HUES6 (cell line): ENCODE data around the gene GPR137.
A peak's percentile ranks its signal among the peaks of the same experiment; 100 is the strongest.
"Not testable (repeated sequence)": the region's sequence is repeated elsewhere in the genome, so short reads cannot be mapped to it uniquely, and the experiment has no call there.

Experiments used
- H3K27ac ChIP-seq: 2 replicates; pipeline ENCODE4 v1.7.0; 2013; ENCODE audit warnings: low read depth, mild to moderate bottlenecking, low read length, inconsistent platforms
- H3K27me3 ChIP-seq: 2 replicates; pipeline ENCODE4 v1.6.1; 2013; ENCODE audit warnings: low read length; ENCODE audit not compliant: control insufficient read depth, insufficient read depth
- H3K36me3 ChIP-seq: 2 replicates; pipeline ENCODE4 v1.6.1; 2013; ENCODE audit warnings: low read length; ENCODE audit not compliant: control insufficient read depth, insufficient read depth
- H3K4me1 ChIP-seq: 2 replicates; pipeline ENCODE4 v1.6.1; 2013; ENCODE audit warnings: low read length; ENCODE audit not compliant: control insufficient read depth, insufficient read depth
- H3K4me3 ChIP-seq: 2 replicates; pipeline ENCODE4 v1.5.1; 2013; ENCODE audit warnings: low read depth, low read length
- H3K9ac ChIP-seq: one replicate; pipeline ENCODE4 v1.6.1; 2013; ENCODE audit warnings: mild to moderate bottlenecking, low read length
- H3K9me3 ChIP-seq: 2 replicates; pipeline ENCODE4 v1.6.1; 2013; ENCODE audit warnings: low read depth, low read length; ENCODE audit not compliant: control insufficient read depth, insufficient read depth

The GPR137 gene

DNA sequence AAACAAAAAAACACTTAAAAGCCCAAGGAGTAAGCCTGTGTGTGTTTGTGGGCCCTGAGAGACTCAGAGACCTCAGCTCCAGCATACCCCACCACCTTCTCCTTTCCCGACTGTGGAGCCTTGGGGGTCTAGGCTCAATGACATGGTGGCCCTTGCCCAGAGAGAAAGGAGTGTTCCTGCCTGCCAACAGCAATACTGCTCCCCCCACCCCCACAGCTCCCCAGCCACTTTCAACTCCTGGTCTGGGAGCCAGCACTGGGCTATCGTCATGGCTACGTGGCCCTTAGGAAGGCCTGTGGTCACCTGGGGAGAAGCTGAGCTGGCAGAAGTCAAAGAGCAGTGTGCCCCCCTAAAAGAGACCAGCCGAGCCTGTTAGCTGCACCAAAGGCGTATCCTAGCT is 41.5 kb upstream of the GPR137 start:
- Histone ChIP-seq H3K4me1 (peaks cover 39% of the 10 kb centered on the region), H3K36me3 (peaks cover 19% of the 10 kb centered on the region), H3K9me3 (no peaks in the 10 kb centered on the region), H3K4me3 (no peak overlapping the region), H3K9ac (no peak overlapping the region), H3K27me3 (no peaks in the 10 kb centered on the region), H3K27ac (no peak overlapping the region)

DNA sequence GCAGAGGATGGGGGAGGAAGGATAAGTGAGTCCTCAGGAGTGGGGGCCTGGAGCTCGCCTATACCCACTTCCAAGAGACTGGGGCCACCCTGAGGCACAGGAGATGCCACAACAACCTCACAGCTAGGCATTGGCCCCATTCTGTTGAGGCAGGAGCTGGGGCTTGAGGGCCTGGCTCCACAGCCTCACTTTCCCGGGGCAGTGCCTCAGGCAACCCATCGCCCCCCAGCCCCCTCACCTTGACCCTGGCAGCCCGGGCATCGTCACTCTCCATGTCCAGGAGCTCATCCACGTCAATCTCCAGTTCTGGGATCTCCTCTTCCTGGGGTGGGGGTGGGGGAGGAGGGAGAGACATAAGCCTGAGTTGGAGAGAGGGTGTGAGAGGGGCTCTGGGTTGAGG is 40.7 kb upstream of the GPR137 start:
- H3K4me1 ChIP-seq, result peaks cover 44% of the 10 kb centered on the region
- H3K27me3 ChIP-seq, result no peaks in the 10 kb centered on the region
- H3K27ac ChIP-seq, result no peak overlapping the region; the same call in 1 of the 2 replicates
- no peaks in the 10 kb centered on the region for H3K9me3 ChIP-seq
- H3K4me3 ChIP-seq, result peak overlapping the region; percentile 81
- H3K9ac ChIP-seq, result no peak overlapping the region
- H3K36me3 ChIP-seq, result peaks cover 19% of the 10 kb centered on the region

GRCh38 chr11:64245401-64245796 is 40.2 kb upstream of the GPR137 start:
- Histone ChIP-seq H3K9ac (peak overlapping the region; percentile 84), H3K9me3 (no peaks in the 10 kb centered on the region), H3K27me3 (no peaks in the 10 kb centered on the region), H3K27ac (no peak overlapping the region; the same call in 1 of the 2 replicates), H3K4me1 (peaks cover 44% of the 10 kb centered on the region), H3K4me3 (peak overlapping the region; percentile 81), H3K36me3 (peaks cover 19% of the 10 kb centered on the region)

DNA sequence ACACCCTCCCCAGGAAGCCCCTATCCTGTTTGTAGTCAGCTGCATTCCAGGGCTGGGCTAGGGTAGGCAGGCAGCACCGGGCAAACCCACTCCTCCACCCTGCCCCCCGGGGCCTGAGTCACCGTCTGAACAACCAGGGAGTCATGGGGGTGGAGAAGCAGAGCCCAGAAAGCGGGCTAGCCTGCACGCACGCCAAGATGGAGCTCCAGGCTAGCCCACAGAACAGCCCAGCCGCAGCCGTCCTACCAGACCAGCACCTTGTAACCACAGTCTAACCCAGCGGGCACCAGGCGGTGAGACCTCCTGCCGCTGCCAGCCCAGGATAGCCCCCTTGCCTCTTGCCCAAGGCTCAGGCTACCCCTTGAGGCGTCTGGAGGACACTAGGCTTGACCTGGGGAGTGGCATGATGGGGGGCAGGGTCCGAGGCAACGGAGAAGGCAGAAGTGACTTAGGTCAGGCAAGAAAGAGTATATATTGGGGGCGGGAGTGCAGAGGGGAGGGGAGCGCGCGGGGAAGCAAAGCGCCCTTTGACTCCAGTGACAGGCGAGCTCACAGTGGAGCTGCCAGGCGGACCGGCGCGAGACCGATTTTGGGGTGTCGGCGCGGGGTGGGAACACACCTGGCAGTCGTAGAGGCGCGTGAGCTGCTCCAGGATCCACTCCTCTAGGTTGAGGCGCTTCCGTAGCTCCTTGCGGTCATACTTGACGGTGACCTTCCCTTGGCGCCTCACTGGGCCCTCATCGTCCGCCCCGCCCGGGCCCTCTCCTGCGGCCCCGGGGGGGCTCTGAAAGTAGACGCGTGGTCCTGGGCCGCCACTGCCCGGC is 39.6 kb upstream of the GPR137 start:
- Histone ChIP-seq H3K36me3 (peaks cover 19% of the 10 kb centered on the region), H3K27ac (peak overlapping the region; percentile 17; the same call in 1 of the 2 replicates), H3K4me3 (peak overlapping the region; percentile 81), H3K27me3 (no peaks in the 10 kb centered on the region), H3K9ac (peak overlapping the region; percentile 84), H3K9me3 (no peaks in the 10 kb centered on the region), H3K4me1 (peaks cover 47% of the 10 kb centered on the region)

DNA sequence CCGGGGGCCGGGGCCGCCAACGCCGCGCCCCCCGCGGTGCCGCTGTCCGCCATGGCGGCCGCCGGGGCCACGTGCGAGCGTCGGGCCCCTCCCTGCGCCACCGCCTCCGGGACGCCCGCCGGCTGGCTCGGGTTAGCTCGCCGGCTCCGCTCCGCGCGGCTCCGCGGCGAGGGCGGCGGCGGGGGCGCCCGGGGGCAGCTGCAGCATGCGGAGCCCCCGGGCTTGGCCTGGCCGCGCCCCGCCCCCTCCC is 39.1 kb upstream of the GPR137 start:
- H3K27ac ChIP-seq, H3K27me3 ChIP-seq, H3K9me3 ChIP-seq: not testable (repeated sequence)
- H3K4me1 ChIP-seq, result peaks cover 47% of the 10 kb centered on the region
- peak overlapping the region; percentile 84 for H3K9ac ChIP-seq
- H3K36me3 ChIP-seq, result peaks cover 19% of the 10 kb centered on the region
- peak overlapping the region; percentile 81; the same call in 1 of the 2 replicates for H3K4me3 ChIP-seq

DNA sequence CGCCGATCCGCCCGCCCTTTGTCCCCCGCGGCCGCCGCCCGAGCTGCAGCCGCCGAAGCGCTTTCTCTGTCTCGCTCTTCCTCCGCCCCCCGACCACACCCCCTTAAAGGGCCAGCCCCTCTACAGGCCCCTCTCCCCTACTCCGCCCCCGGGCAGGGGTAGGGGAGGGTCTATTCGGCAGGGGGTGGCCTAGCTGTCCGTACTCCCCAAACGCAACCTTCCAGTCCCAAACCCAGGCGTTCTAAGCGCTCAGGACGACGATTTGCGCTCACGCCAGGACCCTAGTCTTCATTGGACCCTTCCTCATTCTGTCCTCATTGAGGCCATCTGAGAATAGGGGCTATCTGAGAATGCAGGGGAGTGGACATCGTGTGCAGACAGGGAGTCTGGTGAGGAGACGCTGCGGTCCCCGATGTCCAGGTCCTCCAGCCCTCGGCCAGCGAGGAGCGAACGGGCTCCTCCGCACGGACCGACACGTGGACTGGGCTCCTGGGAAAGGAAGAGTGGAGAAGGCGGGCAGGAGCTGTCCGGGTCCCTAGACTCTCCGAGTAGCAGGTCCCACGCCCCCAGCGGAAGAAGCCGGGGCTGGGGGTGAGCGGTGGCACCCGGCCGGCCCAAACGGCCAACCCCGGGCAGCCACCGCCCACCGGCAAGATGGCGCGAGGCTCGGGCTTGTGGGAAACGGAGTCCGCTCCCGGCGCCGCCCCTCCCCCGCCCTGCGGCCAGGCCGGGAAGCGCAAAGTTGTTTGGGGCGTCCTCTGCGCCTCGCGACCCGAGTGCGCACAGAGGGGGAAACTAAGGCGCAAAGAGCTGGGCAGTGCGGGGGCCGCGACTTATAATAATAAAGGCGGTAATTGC is 38.5 kb upstream of the GPR137 start, which contains the start of gene PPP1R14B:
Gene PPP1R14B, minus strand, starts transcription at position 73 of the 858 bp plus-strand sequence. CDS start 270 bp downstream, outside the sequence.
- peaks cover 48% of the 10 kb centered on the region for H3K4me1 ChIP-seq
- H3K4me3 ChIP-seq, result peak within 1 kb of the TSS; percentile 91
- peak within 1 kb of the TSS; percentile 84 for H3K9ac ChIP-seq
- peak within 1 kb of the TSS; percentile 56; the same call in 1 of the 2 replicates for H3K27ac ChIP-seq
- no peaks in the 10 kb centered on the region for H3K9me3 ChIP-seq
- no peaks in the 10 kb centered on the region for H3K27me3 ChIP-seq
- peaks cover 19% of the 10 kb centered on the region for H3K36me3 ChIP-seq

GRCh38 chr11:64247729-64248531 is 37.7 kb upstream of the GPR137 start:
- Histone ChIP-seq H3K4me1 (peaks cover 50% of the 10 kb centered on the region), H3K9me3 (no peaks in the 10 kb centered on the region), H3K9ac (peak overlapping the region; percentile 40), H3K27me3 (no peaks in the 10 kb centered on the region), H3K27ac (no peak overlapping the region), H3K4me3 (peak overlapping the region; percentile 91), H3K36me3 (peaks cover 18% of the 10 kb centered on the region)

DNA sequence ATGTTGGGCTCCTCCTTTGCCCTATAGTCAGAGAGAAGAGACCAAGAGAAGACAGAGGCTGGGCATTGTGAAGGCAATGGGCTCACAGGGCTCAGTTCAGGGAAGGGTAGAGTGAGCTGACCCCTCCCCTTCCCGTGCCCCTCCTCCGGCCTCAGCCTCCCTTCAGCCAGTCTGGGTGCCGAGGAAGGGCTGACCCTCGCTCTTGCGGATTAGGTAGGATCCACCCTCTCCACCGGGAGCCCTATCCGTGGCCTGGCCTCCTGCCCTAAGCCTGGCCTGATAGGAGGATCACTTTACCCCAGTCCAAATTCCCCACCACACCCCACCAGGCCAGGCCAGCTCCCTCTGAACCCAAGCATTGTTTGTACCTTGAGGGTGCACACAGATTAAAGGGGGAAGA is 37.1 kb upstream of the GPR137 start:
- Histone ChIP-seq H3K9me3 (no peaks in the 10 kb centered on the region), H3K9ac (no peak overlapping the region), H3K27me3 (no peaks in the 10 kb centered on the region), H3K36me3 (peaks cover 11% of the 10 kb centered on the region), H3K4me3 (peak overlapping the region; percentile 91; the same call in 1 of the 2 replicates), H3K27ac (peak overlapping the region; percentile 56; the same call in 1 of the 2 replicates), H3K4me1 (peaks cover 52% of the 10 kb centered on the region)

GRCh38 chr11:64249038-64249437 is 36.6 kb upstream of the GPR137 start:
- Histone ChIP-seq H3K9ac (peak overlapping the region; percentile 35), H3K27me3 (no peaks in the 10 kb centered on the region), H3K9me3 (no peaks in the 10 kb centered on the region), H3K4me1 (peaks cover 53% of the 10 kb centered on the region), H3K27ac (peak overlapping the region; percentile 56; the same call in 1 of the 2 replicates), H3K4me3 (peak overlapping the region; percentile 91; the same call in 1 of the 2 replicates), H3K36me3 (peaks cover 8% of the 10 kb centered on the region)

GRCh38 chr11:64249563-64250414 is 35.9 kb upstream of the GPR137 start:
- Histone ChIP-seq H3K36me3 (peaks cover 12% of the 10 kb centered on the region), H3K4me3 (peak overlapping the region; percentile 90), H3K27ac (peak overlapping the region; percentile 8; the same call in 1 of the 2 replicates), H3K9ac (peak overlapping the region; percentile 59), H3K4me1 (peaks cover 53% of the 10 kb centered on the region), H3K27me3 (no peaks in the 10 kb centered on the region), H3K9me3 (no peaks in the 10 kb centered on the region)
